C4-2B (cell line): ENCODE measurements around the gene C3orf49.

ENCODE experiments used
- CTCF ChIP-seq: fragments of 450-650 bp; conservative IDR thresholded peaks from 2 replicates; pipeline ENCODE4 v1.5.1; 2017; ENCODE audit warnings: mild to moderate bottlenecking
- ZFX ChIP-seq: fragments of 450-650 bp; IDR thresholded peaks from 2 replicates; pipeline ENCODE4 v1.6.1; 2017

GRCh38 chr3:63892773-63893352, 73.8 kb downstream of the C3orf49 start:
- TF ChIP-seq CTCF, result no peak
- TF ChIP-seq ZFX, result no peak
